Right cardiac atrium (tissue), 5 donors: ENCODE data around the gene KRTAP6-1. TPM values are rescaled to one million over a fixed set of nuclear protein-coding genes. Genes with fewer than 3 reads are reported as not detected.

Source experiments
- ATAC-seq, 2 donors: fragments of 200-7000 bp; cut with Tn5 transposase; one replicate each; pipeline versions ENCODE4 v1.8.0 to v1.9.1; 2020; ENCODE audit warnings: moderate library complexity in 2 of 2, mild to moderate bottlenecking in 1 of 2
- DNase-seq, 3 donors: peaks; one replicate each; pipeline ENCODE4 v3.0.0-alpha.2; 2020
- H3K27ac ChIP-seq: one replicate; pipeline ENCODE4 v1.5.1; 2013; ENCODE audit warnings: mild to moderate bottlenecking, low read length, control low read depth, moderate library complexity
- H3K27me3 ChIP-seq: one replicate; pipeline ENCODE4 v1.6.1; 2013; ENCODE audit not compliant: control insufficient read depth, insufficient read depth
- H3K4me1 ChIP-seq: one replicate; pipeline ENCODE4 v1.6.1; 2013; ENCODE audit warnings: low read length; ENCODE audit not compliant: control insufficient read depth, insufficient read depth
- H3K4me3 ChIP-seq: one replicate; pipeline ENCODE4 v1.5.1; 2013; ENCODE audit warnings: low read length, control low read depth
- H3K9me3 ChIP-seq: one replicate; pipeline ENCODE4 v1.6.1; 2013; ENCODE audit warnings: low read length; ENCODE audit not compliant: control insufficient read depth
- WGBS: extraction: QIAGEN DNeasy Blood & Tissue Kit; methylation state at CpG from one replicate; pipeline ENCODE4 v1.1.7; 2013; 5-methylcytosine and 5-hydroxymethylcytosine counted together
- intact Hi-C, 4 donors: fragments of 100-400 bp; cut with DNase I; formaldehyde crosslinking; loops; one replicate each; pipeline versions ENCODE4 v1.11.0 to v1.14.0; 2022 to 2023
- polyA plus RNA-seq: library from polyadenylated mRNA; stranded (reverse); fragments of 200-250 nt; gene quantifications from one replicate; pipeline ENCODE4 v1.2.3, GENCODE V29; 2013
- total RNA-seq, 4 donors: library from RNA; stranded (reverse); fragmentation: NEBNext Ultra II Directional; extraction: Animal tissue kit (Norgen Biotek cat#: 25700); gene quantifications; one replicate each; pipeline ENCODE4 v1.2.1, GENCODE V29; 2021
- donor health status: healthy with polysubstance abuse.
- donor health status: DM: no; HTN: yes; CAD: no.
- donor health status: DM: no; HTN: no; CAD: no.
- donor health status: DM: no; HTN: yes; CAD: no; lungs with severe emphysema.
- donor health status: DM: yes; HTN: yes; CAD: no.

The KRTAP6-1 gene
- total and polyA plus RNA-seq, 5 donors, result not detected

DNA sequence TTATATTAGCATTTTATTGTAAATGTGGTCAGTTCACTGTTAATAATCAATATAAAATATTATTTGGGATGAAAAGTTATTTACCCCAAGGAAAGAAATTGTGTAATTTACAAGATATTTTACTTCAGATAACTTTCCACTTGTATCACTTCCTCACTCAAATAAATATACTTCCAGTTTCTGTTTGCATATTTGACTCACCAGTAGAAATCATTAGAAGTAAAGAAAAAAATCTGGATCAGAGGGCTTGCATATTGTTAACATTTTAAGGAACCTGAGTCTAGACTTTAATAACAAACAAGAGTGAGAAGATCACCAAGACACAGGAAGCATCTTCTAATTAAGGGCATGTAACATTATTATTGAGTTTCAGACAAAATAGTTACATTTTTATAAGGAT lies 6.3 kb upstream of the KRTAP6-1 start:
- ATAC-seq (no peak), DNase-seq (no peak)
- no peak overlapping the region for H3K27ac ChIP-seq
- no peak overlapping the region for H3K4me3 ChIP-seq
- no peaks in the 10 kb centered on the region for H3K9me3 ChIP-seq
- no peaks in the 10 kb centered on the region for H3K4me1 ChIP-seq
- intact Hi-C loops, result no loop called here
- no peaks in the 10 kb centered on the region for H3K27me3 ChIP-seq

DNA sequence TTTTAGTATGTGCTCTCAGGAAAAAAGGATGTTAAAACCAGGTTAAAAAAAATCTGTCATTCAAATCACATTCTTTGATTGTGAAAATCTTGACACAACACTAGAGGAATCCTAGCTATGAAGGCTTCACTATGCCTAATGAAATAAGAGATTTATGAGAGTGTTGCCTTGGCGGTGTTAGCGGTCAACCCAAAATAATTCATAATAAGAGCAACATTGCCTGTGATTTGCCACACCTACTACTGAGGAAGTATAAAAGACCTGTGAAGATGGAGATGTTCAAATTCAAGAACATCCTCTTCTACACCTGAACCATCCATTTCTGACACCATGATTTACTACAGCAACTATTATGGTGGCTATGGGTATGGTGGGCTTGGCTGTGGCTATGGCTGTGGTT lies 2.4 kb upstream of the KRTAP6-1 start, which contains the start of gene KRTAP20-1:
KRTAP20-1 (plus strand) TSS at position 301 of the 400 bp plus-strand sequence; CDS start at position 331, 30 bp downstream.
- Histone ChIP-seq H3K9me3 (no peaks in the 10 kb centered on the region), H3K4me1 (no peaks in the 10 kb centered on the region), H3K4me3 (no peak within 1 kb of the TSS), H3K27ac (no peak within 1 kb of the TSS), H3K27me3 (no peaks in the 10 kb centered on the region)
- intact Hi-C loops, result no loop called here
- DNase-seq (no peak), ATAC-seq (no peak)
- WGBS, result 94% methylated on average over 2 of the region's 2 CpGs

DNA sequence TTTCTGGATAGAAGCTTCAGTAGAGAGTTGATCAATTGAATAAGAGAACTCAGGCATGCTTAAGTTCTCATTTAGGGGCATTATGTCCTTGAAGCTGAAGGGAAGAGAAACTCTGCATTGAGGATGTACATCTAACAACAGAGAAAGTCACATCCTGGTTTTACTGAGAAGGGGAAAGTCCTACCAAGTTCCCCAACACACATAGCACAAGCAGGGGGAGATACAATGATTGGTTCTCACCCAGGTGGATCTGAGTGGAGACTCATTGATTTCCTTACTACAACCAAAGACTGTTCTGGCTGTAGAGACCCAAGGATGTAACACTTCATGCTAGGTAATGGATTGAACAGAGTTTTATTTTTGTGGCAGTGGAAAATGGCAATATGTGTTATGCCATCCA lies 1.5 kb upstream of the KRTAP6-1 start:
- ATAC-seq (no peak), DNase-seq (no peak)
- Histone ChIP-seq H3K4me1 (no peaks in the 10 kb centered on the region), H3K4me3 (no peak overlapping the region), H3K27ac (no peak overlapping the region), H3K9me3 (no peaks in the 10 kb centered on the region), H3K27me3 (no peaks in the 10 kb centered on the region)
- intact Hi-C loops, result no loop called here

DNA sequence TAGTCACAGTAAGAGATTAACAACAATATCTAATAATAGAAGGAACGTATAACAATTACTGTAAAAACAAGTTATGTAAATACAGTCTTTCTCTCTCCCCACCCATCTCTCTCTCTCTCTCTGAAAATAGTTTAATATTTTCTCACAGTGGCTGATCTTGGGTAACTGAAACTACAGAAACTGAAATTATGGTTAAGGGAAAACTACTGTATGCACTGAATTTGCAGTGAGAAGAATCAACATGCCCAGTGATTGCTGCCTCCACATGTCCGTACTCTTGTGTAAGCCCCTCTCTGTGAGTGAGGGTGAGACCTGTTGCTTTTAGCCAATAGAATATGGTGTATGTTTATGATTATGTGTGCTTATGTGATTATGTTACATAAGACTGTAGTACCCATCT lies 1.6 kb downstream of the KRTAP6-1 start:
- intact Hi-C loops, result no loop called here
- Histone ChIP-seq H3K4me3 (no peak overlapping the region), H3K27me3 (no peaks in the 10 kb centered on the region), H3K27ac (no peak overlapping the region), H3K4me1 (no peaks in the 10 kb centered on the region), H3K9me3 (no peaks in the 10 kb centered on the region)
- DNase-seq (no peak), ATAC-seq (no peak)
- WGBS, result 76% methylated on average over 2 of the region's 2 CpGs

DNA sequence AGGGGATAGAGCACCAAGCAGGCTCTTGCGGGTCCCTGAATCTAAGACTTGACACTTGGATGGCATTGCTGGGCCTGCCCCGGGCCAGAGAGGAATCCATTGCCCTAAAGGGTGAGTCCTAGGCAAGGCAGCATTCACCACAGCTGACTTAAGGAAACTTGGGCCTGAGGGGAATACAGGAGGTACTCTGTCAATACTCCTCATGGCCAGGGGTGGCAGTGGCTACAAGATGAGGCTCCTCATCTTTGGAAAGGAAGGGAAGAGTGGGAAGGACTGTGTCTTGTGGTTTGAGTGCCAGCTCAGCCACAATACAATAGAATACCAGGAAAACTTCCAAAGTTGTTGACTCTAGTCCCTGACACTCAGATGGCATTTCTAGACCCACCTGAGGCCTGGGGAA lies 7.8 kb downstream of the KRTAP6-1 start:
- H3K27me3 ChIP-seq, result no peaks in the 10 kb centered on the region
- intact Hi-C loops, result no loop called here
- no peak overlapping the region for H3K27ac ChIP-seq
- WGBS, result 89% methylated on average over 2 of the region's 2 CpGs
- H3K9me3 ChIP-seq, result no peaks in the 10 kb centered on the region
- ATAC-seq (no peak), DNase-seq (no peak)
- no peak overlapping the region for H3K4me3 ChIP-seq
- H3K4me1 ChIP-seq, result no peaks in the 10 kb centered on the region

DNA sequence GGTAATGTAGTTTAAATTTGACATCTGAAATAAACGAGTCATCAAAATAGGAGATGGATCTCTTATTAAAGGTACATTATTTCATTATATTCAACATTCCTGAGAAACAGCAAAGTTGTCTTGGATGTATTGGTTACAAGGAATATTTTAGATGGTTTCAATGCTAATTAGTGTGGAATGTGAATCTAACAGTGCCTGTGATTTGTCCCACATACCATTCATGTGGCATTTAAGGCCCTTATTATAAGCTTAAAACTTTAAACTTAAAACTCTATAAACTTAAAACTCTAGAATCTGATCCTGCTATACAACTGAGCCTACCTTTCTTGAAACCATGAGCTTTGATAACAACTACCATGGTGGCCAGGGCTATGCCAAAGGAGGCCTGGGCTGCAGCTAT lies 12.9 kb downstream of the KRTAP6-1 start, which contains the start of gene KRTAP22-1:
KRTAP22-1 (plus strand) TSS at position 301 of the 400 bp plus-strand sequence.
- intact Hi-C loops, result no loop called here
- ATAC-seq (no peak), DNase-seq (no peak)
- H3K27me3 ChIP-seq, result no peaks in the 10 kb centered on the region
- no peak within 1 kb of the TSS for H3K4me3 ChIP-seq
- H3K9me3 ChIP-seq, result no peaks in the 10 kb centered on the region
- 39% methylated on average over 1 of the region's 1 CpG for WGBS
- H3K4me1 ChIP-seq, result no peaks in the 10 kb centered on the region
- H3K27ac ChIP-seq, result no peak within 1 kb of the TSS

DNA sequence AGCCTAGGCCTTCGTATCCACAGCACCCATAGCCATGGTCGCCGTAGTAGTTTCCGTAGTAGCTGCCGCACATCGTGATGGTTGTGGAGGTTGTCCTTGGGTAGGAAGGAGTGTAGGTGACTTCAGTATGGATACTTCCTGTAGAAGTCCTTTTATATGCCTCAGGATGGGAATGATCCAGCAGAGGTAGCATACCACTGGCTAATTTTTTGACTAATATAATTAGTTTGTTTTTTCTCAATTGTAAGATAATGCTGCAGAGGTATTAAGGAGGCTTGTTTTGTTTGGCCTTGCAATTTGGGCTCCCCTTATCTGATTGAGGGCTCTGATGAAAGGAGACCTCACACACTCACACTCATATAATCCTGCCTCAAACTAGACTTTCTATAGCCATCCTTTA lies 14.9 kb downstream of the KRTAP6-1 start, which contains the start of gene KRTAP6-2:
KRTAP6-2 (minus strand) TSS at position 101 of the 400 bp plus-strand sequence; CDS start at position 73, 28 bp downstream.
- H3K4me3 ChIP-seq, result no peak within 1 kb of the TSS
- no peaks in the 10 kb centered on the region for H3K4me1 ChIP-seq
- WGBS, result 93% methylated on average over 6 of the region's 6 CpGs
- no peaks in the 10 kb centered on the region for H3K27me3 ChIP-seq
- intact Hi-C loops, result no loop called here
- H3K9me3 ChIP-seq, result no peaks in the 10 kb centered on the region
- DNase-seq, result no peak
- no peak within 1 kb of the TSS for H3K27ac ChIP-seq
- no peak for ATAC-seq

DNA sequence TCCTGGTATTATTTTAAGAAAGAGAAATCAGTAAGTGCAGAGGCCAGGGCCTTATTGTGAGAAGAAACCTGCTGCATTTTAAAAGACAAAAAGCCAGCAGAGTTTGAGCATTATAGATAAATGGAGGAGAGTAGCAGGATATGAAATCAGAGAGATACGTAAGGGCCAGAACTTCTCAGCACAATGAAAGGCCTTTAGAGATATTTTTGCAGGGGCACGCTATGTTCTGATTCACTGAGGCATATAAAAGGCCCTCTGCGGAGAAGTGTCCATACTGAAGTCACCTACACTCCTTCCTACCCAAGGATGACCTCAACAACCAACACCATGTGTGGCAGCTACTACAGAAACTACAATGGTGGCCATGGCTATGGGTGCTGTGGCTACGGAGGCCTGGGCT lies 21.6 kb downstream of the KRTAP6-1 start, which contains the start of gene KRTAP6-3:
KRTAP6-3 (plus strand) TSS at position 301 of the 400 bp plus-strand sequence; CDS start at position 307, 6 bp downstream.
- Histone ChIP-seq H3K27me3 (no peaks in the 10 kb centered on the region), H3K9me3 (no peaks in the 10 kb centered on the region), H3K27ac (no peak within 1 kb of the TSS), H3K4me1 (no peaks in the 10 kb centered on the region), H3K4me3 (no peak within 1 kb of the TSS)
- intact Hi-C loops, result no loop called here
- DNase-seq (no peak), ATAC-seq (no peak)
- 90% methylated on average over 4 of the region's 4 CpGs for WGBS

DNA sequence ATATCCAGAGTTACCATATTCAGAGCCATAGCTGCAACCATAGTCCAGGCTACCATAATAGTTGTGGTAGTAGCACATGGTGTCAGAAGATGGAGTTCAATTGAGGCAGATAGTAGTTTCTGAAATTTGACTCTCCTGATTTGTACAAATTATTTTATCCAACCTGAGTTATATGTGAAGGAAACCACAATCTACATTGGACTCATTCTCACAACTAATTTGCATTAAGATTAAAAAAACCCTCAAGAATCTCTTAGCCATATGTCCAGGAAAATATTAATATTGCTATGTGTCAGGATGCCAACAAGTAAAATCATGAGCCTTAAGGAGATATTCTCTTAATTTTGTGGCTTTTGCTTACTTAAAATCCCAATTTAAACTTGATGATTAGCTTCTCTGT lies 23.4 kb downstream of the KRTAP6-1 start, which contains the start of gene KRTAP22-2:
KRTAP22-2 (minus strand) TSS at position 101 of the 400 bp plus-strand sequence.
- Histone ChIP-seq H3K9me3 (no peaks in the 10 kb centered on the region), H3K4me1 (no peaks in the 10 kb centered on the region), H3K27ac (no peak within 1 kb of the TSS), H3K27me3 (no peaks in the 10 kb centered on the region), H3K4me3 (no peak within 1 kb of the TSS)
- no peak for DNase-seq
- intact Hi-C loops, result no loop called here
- ATAC-seq, result no peak

DNA sequence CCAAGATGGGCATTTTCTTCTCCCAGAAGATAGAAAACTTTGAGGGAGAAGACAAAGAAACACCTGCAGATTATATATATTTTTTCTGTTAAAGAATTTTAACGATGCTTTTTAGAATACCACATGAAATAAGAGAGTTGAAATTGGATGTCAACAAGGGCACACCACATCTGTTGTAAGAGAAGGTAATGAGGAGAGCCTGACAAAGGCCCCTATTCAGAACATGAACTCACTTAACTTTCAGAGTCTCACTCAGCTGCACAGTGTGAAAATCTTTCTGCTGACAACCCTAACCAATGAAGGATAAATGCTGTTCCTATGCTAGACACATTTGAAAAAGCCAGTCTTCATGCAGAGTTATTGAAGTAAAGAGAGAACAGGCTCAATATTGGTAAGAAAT lies 30.9 kb downstream of the KRTAP6-1 start:
- DNase-seq (no peak), ATAC-seq (no peak)
- intact Hi-C loops, result no loop called here

DNA sequence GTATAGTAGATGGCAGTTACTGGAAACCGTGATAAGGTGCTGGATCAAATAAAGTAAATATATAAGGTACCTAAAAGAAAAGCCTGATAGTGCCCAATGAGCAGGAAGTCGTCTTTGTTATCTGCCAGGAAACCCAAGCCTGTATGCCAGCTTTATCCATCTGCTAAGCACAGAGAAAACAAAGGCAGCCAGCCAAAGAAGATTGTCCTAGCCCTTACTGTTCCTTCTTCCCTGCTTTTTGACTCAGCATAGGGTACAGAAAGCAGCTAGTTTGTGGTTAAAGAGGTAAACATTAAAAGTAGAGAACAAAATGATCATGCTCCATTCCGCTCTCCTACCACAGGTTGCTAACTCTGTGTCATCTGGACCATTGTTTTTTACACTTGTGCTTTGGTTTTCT lies 33.6 kb downstream of the KRTAP6-1 start:
- ATAC-seq (no peak), DNase-seq (no peak)
- Histone ChIP-seq H3K27ac (no peak overlapping the region), H3K27me3 (no peaks in the 10 kb centered on the region), H3K9me3 (no peaks in the 10 kb centered on the region), H3K4me3 (no peak overlapping the region), H3K4me1 (no peaks in the 10 kb centered on the region)
- 53% methylated on average over 3 of the region's 3 CpGs for WGBS
- intact Hi-C loops, result no loop called here

More for the DNA sequence above, 30.9 kb downstream of the KRTAP6-1 start:
- Histone ChIP-seq H3K27me3 (no peaks in the 10 kb centered on the region), H3K9me3 (no peaks in the 10 kb centered on the region), H3K4me3 (no peak overlapping the region), H3K4me1 (no peaks in the 10 kb centered on the region), H3K27ac (no peak overlapping the region)
- 55% methylated on average over 1 of the region's 1 CpG for WGBS

DNA sequence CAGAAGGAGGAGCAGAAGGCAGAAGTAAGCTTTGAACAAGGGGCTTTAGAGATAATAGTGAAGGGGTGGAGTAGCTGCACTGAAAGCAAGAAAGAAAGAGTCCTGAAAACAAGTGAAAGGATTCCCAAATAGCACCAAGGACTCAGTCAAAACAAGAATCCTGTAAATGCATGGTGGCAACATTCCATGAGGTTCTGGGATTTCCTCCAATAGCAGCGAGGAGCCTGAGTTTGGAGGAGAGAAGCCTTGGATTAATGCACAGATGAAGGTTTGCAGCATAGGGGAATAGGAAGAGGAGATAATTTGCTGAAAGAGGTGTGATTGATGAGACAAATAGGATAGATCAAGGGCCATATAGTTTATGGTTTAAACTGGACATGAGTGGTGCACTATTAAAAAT lies 34.4 kb downstream of the KRTAP6-1 start:
- Histone ChIP-seq H3K27me3 (no peaks in the 10 kb centered on the region), H3K9me3 (no peaks in the 10 kb centered on the region), H3K27ac (no peak overlapping the region), H3K4me3 (no peak overlapping the region), H3K4me1 (no peaks in the 10 kb centered on the region)
- ATAC-seq (no peak), DNase-seq (no peak)
- 24% methylated on average over 1 of the region's 1 CpG for WGBS
- intact Hi-C loops, result no loop called here
